Nephron progenitor cell (in vitro differentiated cells): ENCODE data around the gene SCMH1.

Source experiments
- DNase-seq: peaks from one replicate; pipeline ENCODE4 v3.0.0; 2021
- H3K27ac Mint-ChIP-seq: 2 replicates; pipeline ENCODE4 v1.8.0; 2021; ENCODE audit warnings: mild to moderate bottlenecking, moderate library complexity, mixed read lengths
- H3K27me3 Mint-ChIP-seq: 2 replicates; pipeline ENCODE4 v1.8.0; 2021; ENCODE audit warnings: mild to moderate bottlenecking, low read depth, mixed read lengths; ENCODE audit not compliant: poor library complexity
- H3K36me3 Mint-ChIP-seq: 2 replicates; pipeline ENCODE4 v1.8.0; 2021; ENCODE audit warnings: low read depth, mixed read lengths
- H3K4me1 Mint-ChIP-seq: 2 replicates; pipeline ENCODE4 v1.8.0; 2021; ENCODE audit warnings: mixed read lengths
- H3K4me3 Mint-ChIP-seq: 2 replicates; pipeline ENCODE4 v1.8.0; 2021; ENCODE audit warnings: mild to moderate bottlenecking, moderate library complexity, mixed read lengths
- H3K9me3 Mint-ChIP-seq: 2 replicates; pipeline ENCODE4 v1.8.0; 2021; ENCODE audit warnings: mild to moderate bottlenecking, moderate library complexity, mixed read lengths
- TF ChIP-seq, protein P1 (sequence below): fragments of 200-600 bp; sonication (generic); IDR thresholded peaks from 2 replicates; pipeline ENCODE4 v1.5.0; 2021; ENCODE audit warnings: antibody characterized with exemption

The SCMH1 gene

DNA sequence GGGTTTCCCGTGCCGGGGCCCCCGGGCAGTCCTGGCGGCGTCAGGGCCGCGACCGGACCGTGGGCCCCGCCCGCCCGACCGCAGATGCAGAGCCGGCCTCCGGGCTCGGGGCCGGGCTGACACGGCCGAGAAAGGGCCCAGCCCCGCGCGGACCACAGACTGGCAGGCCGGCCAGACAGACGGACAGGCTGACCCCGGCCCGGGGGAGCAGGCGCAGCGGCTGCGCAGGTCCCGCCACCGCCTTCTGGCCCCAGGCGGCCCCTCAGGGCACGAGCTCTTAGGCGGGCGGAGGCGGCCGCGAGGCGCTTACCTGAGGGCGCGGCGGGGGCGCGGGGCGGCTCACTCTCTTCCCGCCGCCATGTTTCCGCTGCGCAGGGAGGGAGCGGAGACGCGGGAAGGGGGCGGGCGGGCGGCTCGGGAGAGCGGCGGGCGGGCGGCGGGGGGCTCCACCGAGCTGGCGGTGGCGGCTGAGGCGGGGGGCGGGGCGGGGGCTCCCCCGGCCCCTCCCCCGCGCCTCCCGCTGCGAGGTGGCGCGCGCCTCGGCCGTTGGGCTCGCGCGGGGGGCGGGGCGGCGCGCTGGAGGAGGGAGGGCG, at the start of gene SCMH1:
Gene SCMH1 (minus strand): TSS at position 558 of the 593 bp plus-strand sequence. CDS start 56,173 bp downstream, outside the sequence.
- Mint-ChIP-seq H3K27ac (no peak within 1 kb of the TSS), H3K4me3 (peak within 1 kb of the TSS; percentile 90), H3K36me3 (no peaks in the 10 kb centered on the region), H3K9me3 (no peaks in the 10 kb centered on the region), H3K4me1 (peaks cover 29% of the 10 kb centered on the region), H3K27me3 (peaks cover 24% of the 10 kb centered on the region)
- TF ChIP-seq, protein P1, sequence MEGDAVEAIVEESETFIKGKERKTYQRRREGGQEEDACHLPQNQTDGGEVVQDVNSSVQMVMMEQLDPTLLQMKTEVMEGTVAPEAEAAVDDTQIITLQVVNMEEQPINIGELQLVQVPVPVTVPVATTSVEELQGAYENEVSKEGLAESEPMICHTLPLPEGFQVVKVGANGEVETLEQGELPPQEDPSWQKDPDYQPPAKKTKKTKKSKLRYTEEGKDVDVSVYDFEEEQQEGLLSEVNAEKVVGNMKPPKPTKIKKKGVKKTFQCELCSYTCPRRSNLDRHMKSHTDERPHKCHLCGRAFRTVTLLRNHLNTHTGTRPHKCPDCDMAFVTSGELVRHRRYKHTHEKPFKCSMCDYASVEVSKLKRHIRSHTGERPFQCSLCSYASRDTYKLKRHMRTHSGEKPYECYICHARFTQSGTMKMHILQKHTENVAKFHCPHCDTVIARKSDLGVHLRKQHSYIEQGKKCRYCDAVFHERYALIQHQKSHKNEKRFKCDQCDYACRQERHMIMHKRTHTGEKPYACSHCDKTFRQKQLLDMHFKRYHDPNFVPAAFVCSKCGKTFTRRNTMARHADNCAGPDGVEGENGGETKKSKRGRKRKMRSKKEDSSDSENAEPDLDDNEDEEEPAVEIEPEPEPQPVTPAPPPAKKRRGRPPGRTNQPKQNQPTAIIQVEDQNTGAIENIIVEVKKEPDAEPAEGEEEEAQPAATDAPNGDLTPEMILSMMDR: no peak
- DNase-seq: peak; percentile 76

GRCh38 chr1:41291195-41291594, 49.1 kb upstream of the SCMH1 start:
- DNase-seq: no peak
- H3K36me3 Mint-ChIP-seq: no peaks in the 10 kb centered on the region
- TF ChIP-seq, protein P1: no peak
- no peak overlapping the region for H3K27ac Mint-ChIP-seq
- H3K9me3 Mint-ChIP-seq: no peaks in the 10 kb centered on the region
- peaks cover 58% of the 10 kb centered on the region for H3K27me3 Mint-ChIP-seq
- peaks cover 11% of the 10 kb centered on the region for H3K4me1 Mint-ChIP-seq
- no peak overlapping the region for H3K4me3 Mint-ChIP-seq

- H3K4me3 Mint-ChIP-seq: no peak overlapping the region
- H3K27ac Mint-ChIP-seq: no peak overlapping the region
- H3K9me3 Mint-ChIP-seq: no peaks in the 10 kb centered on the region
- TF ChIP-seq, protein P1: no peak
- DNase-seq: no peak
- peaks cover 46% of the 10 kb centered on the region for H3K27me3 Mint-ChIP-seq
- peaks cover 29% of the 10 kb centered on the region for H3K4me1 Mint-ChIP-seq
- no peaks in the 10 kb centered on the region for H3K36me3 Mint-ChIP-seq
Observed at GRCh38 chr1:41289196-41289595, 47.1 kb upstream of the SCMH1 start.

GRCh38 chr1:41286992-41287391, 44.9 kb upstream of the SCMH1 start:
- no peak overlapping the region for H3K27ac Mint-ChIP-seq
- H3K36me3 Mint-ChIP-seq: no peaks in the 10 kb centered on the region
- peaks cover 61% of the 10 kb centered on the region for H3K27me3 Mint-ChIP-seq
- peaks cover 34% of the 10 kb centered on the region for H3K4me1 Mint-ChIP-seq
- TF ChIP-seq, protein P1: no peak
- H3K4me3 Mint-ChIP-seq: no peak overlapping the region
- H3K9me3 Mint-ChIP-seq: no peaks in the 10 kb centered on the region
- DNase-seq: no peak

DNA sequence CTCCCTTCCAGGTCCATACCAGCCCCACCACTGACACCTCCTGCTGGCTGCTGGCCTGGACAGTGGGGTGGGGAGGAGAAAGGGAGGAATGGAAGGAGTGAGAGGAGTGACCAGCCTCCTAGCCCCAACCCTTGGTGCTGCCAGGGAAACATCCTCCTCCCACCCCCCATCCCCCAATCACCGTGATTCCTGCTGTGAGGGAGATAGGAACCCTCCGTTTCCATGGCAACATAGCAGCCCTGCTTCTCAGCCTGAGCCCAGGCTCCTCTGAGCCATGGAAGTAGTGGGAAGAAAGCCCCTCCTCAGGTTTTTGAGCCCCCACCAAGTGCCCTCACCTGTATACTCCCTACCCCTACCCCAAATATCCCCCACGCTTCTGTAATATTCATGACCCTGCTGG, 44.4 kb upstream of the SCMH1 start:
- TF ChIP-seq, protein P1: no peak
- DNase-seq: peak; percentile 51
- no peaks in the 10 kb centered on the region for H3K36me3 Mint-ChIP-seq
- no peak overlapping the region for H3K27ac Mint-ChIP-seq
- peaks cover 62% of the 10 kb centered on the region for H3K27me3 Mint-ChIP-seq
- H3K4me3 Mint-ChIP-seq: no peak overlapping the region
- H3K4me1 Mint-ChIP-seq: peaks cover 34% of the 10 kb centered on the region
- H3K9me3 Mint-ChIP-seq: no peaks in the 10 kb centered on the region

DNA sequence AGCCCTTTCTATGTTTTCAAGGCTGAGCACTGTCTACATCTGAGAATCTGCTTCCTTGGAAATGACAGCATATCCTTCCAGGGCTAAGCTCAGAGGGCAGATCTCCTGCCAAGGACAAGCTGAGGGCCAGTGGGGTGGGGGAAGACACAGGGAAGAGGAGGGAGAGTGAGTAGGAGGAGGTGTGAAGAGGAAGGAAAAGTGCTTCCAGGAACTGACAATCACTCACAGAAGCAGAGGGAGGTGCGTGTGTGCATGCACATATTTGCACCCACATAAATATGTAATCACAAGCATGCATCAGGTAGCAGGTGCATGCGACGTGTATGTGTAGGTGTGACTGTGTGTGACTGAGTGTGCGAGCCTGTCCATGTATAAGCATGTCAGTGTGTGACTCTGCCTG, 43.7 kb upstream of the SCMH1 start:
- Mint-ChIP-seq H3K4me1 (peaks cover 34% of the 10 kb centered on the region), H3K27me3 (peaks cover 59% of the 10 kb centered on the region), H3K9me3 (no peaks in the 10 kb centered on the region), H3K4me3 (no peak overlapping the region), H3K27ac (no peak overlapping the region), H3K36me3 (no peaks in the 10 kb centered on the region)
- no peak for DNase-seq
- TF ChIP-seq, protein P1: no peak
